Measurements from ENCODE around the gene TMEM125.

- TF ChIP-seq EP300 (IDR thresholded peaks at IDR 0.05; ENCODE audit: borderline replicate concordance) (no peak), FOXM1 (IDR thresholded peaks at IDR 0.05; ENCODE audit: borderline replicate concordance, low read depth) (no peak), CREB1 (IDR thresholded peaks at IDR 0.05; ENCODE audit: low read depth) (no peak), YY1 (IDR thresholded peaks at IDR 0.05; ENCODE audit: low read depth) (no peak), NFIC (IDR thresholded peaks at IDR 0.05) (peak; percentile 32), TAF1 (IDR thresholded peaks at IDR 0.05; ENCODE audit: low read depth) (no peak), CEBPB (IDR thresholded peaks at IDR 0.05) (no peak), TEAD4 (IDR thresholded peaks at IDR 0.05) (no peak), RAD21 (IDR thresholded peaks at IDR 0.05; ENCODE audit: low read depth) (no peak), TCF12 (IDR thresholded peaks at IDR 0.05; ENCODE audit: low read depth) (no peak)
- TF ChIP-seq, protein P1, sequence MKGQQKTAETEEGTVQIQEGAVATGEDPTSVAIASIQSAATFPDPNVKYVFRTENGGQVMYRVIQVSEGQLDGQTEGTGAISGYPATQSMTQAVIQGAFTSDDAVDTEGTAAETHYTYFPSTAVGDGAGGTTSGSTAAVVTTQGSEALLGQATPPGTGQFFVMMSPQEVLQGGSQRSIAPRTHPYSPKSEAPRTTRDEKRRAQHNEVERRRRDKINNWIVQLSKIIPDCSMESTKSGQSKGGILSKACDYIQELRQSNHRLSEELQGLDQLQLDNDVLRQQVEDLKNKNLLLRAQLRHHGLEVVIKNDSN (IDR thresholded peaks at IDR 0.05) = no peak
- TF ChIP-seq, protein P2, sequence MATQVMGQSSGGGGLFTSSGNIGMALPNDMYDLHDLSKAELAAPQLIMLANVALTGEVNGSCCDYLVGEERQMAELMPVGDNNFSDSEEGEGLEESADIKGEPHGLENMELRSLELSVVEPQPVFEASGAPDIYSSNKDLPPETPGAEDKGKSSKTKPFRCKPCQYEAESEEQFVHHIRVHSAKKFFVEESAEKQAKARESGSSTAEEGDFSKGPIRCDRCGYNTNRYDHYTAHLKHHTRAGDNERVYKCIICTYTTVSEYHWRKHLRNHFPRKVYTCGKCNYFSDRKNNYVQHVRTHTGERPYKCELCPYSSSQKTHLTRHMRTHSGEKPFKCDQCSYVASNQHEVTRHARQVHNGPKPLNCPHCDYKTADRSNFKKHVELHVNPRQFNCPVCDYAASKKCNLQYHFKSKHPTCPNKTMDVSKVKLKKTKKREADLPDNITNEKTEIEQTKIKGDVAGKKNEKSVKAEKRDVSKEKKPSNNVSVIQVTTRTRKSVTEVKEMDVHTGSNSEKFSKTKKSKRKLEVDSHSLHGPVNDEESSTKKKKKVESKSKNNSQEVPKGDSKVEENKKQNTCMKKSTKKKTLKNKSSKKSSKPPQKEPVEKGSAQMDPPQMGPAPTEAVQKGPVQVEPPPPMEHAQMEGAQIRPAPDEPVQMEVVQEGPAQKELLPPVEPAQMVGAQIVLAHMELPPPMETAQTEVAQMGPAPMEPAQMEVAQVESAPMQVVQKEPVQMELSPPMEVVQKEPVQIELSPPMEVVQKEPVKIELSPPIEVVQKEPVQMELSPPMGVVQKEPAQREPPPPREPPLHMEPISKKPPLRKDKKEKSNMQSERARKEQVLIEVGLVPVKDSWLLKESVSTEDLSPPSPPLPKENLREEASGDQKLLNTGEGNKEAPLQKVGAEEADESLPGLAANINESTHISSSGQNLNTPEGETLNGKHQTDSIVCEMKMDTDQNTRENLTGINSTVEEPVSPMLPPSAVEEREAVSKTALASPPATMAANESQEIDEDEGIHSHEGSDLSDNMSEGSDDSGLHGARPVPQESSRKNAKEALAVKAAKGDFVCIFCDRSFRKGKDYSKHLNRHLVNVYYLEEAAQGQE (IDR thresholded peaks at IDR 0.05; ENCODE audit: low read depth) = no peak
Observed at GRCh38 chr1:43256675-43257570, 12.9 kb upstream of the TMEM125 start.
